ENCODE data around the gene ZMIZ1.

Gene ZMIZ1

DNA sequence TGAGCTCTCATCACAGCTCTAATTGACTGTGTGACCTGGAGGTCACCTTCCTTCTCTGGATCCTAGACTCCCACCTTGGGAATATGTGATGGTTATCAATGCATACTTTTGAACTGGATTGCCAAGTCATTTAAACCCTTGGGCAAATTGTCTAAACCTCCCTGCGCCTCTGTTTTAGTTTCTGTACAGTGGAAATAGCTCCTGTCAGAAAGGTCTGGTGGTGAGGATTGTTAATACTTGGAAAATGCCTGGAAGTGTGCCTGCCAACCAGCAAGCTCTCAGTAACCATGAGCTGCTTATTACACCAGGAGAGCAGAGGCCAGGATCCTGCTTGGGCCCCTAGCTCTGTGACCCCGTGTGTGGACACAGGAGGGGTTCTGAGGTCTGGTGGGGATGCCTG, 169.8 kb downstream of the ZMIZ1 start:
- no peak for DNase-seq

GRCh38 chr10:79239275-79239779, 170.6 kb downstream of the ZMIZ1 start:
- no peak for DNase-seq

GRCh38 chr10:79239924-79240581, 171.3 kb downstream of the ZMIZ1 start:
- DNase-seq, result no peak

- no peak for DNase-seq
These were observed 172.8 kb downstream of the ZMIZ1 start for GRCh38 chr10:79241629-79241989.

- DNase-seq, result no peak
These were observed 173.3 kb downstream of the ZMIZ1 start for GRCh38 chr10:79241990-79242619.

- DNase-seq, result peak; percentile 89
These were observed 173.9 kb downstream of the ZMIZ1 start for GRCh38 chr10:79242620-79243152.

GRCh38 chr10:79243181-79244067, 174.7 kb downstream of the ZMIZ1 start:
- DNase-seq, result peak; percentile 75

GRCh38 chr10:79244068-79244442, 175.3 kb downstream of the ZMIZ1 start:
- no peak for DNase-seq

DNA sequence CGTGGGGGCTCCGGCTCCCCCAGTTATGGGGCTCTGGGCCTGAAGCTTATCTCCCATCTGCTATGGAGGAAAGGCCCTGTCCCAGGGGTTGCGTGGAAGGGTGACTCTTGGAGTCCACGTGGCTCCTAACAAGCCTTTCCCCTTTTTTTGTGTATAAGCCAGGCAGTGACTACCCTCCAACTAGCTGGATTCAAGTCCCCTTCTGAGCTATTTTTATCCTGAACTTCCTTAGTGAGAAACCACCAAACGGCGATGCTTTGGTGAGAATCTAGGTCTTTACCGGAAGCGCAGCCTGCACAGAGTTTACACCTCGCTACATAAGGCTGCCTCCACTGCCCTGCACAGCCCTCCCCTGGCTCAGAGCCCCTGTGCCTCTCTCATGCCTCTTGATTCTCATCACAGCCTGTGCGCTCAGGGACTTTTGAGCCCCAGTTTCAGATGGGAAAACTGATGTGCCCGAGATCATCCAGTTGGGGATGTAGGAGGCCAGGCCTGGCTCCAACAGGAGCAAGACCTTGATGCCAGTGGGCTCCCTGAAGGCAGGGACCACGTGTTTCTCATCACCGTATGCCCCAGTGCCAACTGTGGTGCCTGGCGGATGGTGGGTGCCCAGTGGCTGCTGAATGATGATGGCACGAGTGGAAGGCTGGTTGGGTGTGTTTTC, 176.2 kb downstream of the ZMIZ1 start:
- no peak for DNase-seq

GRCh38 chr10:79245539-79246208, 176.9 kb downstream of the ZMIZ1 start:
- DNase-seq, result no peak

DNA sequence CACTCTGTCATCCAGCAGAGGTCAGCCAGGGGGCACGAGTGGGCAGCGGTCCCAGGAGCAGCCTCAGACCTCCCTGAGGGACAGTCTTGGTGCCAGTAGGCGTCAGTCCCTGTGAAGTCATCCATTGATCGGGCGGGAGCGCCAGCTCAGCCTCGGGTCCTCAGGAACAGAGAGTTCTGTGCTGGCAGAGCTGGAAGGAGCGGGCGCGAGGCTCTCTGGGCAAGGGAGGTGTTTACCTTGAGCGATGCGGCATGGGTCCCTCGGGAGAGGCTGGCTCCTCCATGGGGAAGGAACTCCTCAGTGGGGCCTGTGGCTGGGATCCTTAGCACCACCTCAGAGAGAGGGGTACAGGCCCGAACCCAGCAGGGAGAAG, 177.4 kb downstream of the ZMIZ1 start:
- DNase-seq, result no peak

DNA sequence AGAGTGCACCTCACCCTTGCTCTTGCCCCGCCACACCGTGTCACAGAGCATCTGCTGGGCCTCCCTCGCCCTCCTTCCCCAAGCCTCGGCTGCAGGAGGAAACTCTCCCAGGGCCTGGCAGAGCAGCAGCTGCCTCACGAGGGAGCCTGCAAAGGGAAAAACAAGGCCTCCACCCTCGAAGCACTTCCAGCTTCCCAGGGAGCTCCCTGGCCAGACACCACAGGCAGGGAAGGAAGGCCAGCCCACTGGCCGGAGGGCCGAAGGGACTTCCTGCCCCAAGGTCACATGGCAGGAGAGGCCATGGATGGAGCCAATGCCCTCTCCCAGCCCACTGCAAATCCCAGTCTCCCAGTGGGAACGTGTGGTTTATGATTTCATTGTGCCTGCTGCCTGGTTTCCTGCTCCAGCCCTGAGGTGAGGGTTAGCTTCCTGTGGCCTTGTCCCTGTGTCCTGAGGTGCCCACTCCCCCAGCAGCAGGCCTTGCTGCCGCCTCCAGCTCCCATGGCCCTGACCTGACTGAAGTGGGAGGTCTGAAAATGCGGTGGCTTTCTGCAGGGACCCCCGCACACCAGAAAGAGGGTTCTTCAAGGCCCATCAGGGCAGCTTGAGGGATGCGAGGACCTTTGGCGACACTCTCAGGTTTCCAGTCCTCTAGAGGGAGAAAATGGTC, 178.0 kb downstream of the ZMIZ1 start:
- DNase-seq, result no peak

- DNase-seq, result no peak
These were observed 178.8 kb downstream of the ZMIZ1 start for GRCh38 chr10:79247373-79248137.

GRCh38 chr10:79248341-79249185, 179.8 kb downstream of the ZMIZ1 start:
- no peak for DNase-seq

DNA sequence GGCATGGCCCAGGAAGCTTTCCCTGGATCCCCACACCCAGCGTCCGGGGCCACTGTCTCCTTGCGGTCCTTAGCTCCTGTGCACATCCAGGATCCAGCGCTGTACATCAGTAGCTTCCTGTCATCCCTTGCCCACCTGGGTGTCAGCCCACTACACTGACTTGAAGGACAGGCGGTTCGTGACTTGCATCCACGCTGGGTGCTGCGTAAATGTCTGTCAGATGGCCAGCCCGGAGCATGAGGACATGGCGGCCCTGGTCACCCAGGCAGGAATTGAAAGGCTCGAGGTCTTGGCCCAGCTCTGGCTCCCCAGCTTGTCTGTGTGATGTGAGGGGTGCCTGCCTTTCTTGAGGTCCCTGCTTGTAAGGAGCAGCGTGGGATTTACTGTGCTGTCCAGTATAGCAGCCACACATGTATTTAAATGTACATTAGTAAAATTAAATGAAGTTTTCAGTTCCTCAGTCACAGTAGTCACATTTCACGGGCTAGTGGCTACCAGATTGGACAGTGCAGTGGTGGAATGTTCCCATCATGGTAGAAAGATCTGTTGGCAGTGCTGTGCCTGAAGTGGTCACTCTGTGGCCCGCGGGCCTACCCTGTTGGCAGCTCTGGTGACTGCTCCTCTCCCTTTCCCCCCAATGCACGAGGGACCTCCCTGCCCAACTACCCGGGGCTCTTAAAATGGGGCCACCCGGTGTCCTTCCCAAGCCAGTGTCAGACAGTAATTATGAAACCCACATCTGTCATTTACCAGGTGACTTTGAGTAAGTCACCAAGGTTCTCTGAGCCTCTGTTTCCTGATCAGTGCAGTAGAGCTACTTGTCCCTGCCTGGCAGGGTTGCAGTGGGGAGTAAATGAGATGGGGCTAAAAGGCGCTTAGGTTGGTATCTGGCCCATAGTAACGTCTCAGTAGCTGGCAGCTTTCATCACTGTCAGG, 180.7 kb downstream of the ZMIZ1 start:
- no peak for DNase-seq

DNA sequence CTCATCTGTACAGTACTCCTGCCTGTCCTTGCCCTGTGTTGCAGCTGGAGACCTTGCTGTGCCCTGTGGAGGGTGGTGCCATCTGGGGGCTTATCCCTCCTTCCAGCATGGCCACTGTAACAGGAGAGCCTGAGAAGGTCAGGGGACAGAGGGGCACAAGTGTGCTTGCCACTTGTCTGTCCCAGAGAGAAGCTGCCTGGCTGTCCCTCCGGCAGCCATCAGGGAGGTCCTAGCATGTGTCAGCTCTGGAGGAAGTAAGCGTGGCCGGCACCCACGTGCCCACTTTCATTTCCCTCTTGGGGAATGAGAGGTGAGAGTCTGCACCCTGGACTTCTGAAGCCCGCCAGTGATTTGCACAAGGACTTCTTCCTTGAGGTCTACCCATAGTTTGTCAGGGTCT, 181.5 kb downstream of the ZMIZ1 start:
- DNase-seq, result no peak

DNA sequence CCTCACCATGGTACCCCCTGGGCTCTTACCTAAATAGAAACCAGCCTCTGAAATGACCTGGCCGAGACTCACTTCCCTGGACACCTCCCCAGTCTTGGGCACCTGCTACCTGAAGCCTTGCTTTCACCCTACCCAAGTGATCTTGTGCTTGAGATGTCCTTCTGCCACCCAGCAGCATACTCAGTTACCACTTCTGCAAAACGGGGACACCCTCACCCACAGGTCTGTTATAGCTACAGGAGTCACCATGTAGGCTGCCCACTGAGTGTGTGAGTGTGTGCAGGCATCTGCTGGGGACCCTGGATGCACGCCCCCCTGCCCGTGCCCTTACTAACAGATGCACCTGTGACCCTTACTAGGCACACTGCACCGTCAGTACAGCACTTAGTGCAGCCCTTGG, 183.7 kb downstream of the ZMIZ1 start:
- DNase-seq, result no peak

GRCh38 chr10:79252971-79253370, 184.2 kb downstream of the ZMIZ1 start:
- no peak for DNase-seq

DNA sequence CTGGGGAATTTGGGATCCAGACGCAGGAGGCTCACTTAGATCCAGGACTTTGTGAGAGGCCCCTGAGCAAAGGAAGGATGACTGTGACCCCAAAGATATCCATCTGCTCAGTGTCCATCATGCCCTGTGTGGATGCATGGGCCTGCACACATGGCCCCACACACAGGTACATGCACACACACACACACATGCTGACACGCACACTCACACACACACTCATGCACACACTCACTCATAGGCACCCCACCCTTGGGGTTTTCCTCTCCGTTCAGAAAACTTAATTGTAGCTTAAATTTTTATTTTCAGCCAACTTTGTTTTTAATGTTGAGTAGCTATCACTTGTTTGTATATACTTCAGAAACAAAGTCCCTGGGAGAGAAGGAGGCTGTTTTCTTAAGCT, 184.9 kb downstream of the ZMIZ1 start:
- no peak for DNase-seq
